Neuronal stem cell (in vitro differentiated cells): Measurements from ENCODE around the gene HUNK.

Experiments
- DNase-seq: peaks from one replicate; pipeline ENCODE4 v3.0.0-alpha.2; 2013; ENCODE audit warnings: low spot score
- H2AFZ ChIP-seq: one replicate; pipeline ENCODE4 v1.6.1; 2013; ENCODE audit warnings: mild to moderate bottlenecking, low read length, inconsistent platforms
- H2AK5ac ChIP-seq: 2 replicates; pipeline ENCODE4 v1.6.1; 2013; ENCODE audit warnings: low read depth, mild to moderate bottlenecking, inconsistent platforms, low read length, moderate library complexity, mixed read lengths
- H2BK120ac ChIP-seq: 2 replicates; pipeline ENCODE4 v1.6.1; 2013; ENCODE audit warnings: low read depth, mild to moderate bottlenecking, inconsistent platforms, low read length, moderate library complexity, mixed read lengths
- H2BK12ac ChIP-seq: one replicate; pipeline ENCODE4 v1.6.1; 2013; ENCODE audit warnings: low read length, inconsistent platforms
- H2BK15ac ChIP-seq: 2 replicates; pipeline ENCODE4 v1.6.1; 2013; ENCODE audit warnings: mild to moderate bottlenecking, low read length, inconsistent platforms, mixed read lengths
- H2BK5ac ChIP-seq: one replicate; pipeline ENCODE4 v1.6.1; 2013; ENCODE audit warnings: inconsistent platforms, mild to moderate bottlenecking, low read length, moderate library complexity
- H3K14ac ChIP-seq: one replicate; pipeline ENCODE4 v1.6.1; 2013; ENCODE audit warnings: low read length, inconsistent platforms
- H3K18ac ChIP-seq: 2 replicates; pipeline ENCODE4 v1.6.1; 2013; ENCODE audit warnings: low read length, inconsistent platforms
- H3K23ac ChIP-seq: 2 replicates; pipeline ENCODE4 v1.6.1; 2013; ENCODE audit warnings: low read depth, mild to moderate bottlenecking, mixed read lengths, low read length, inconsistent platforms; ENCODE audit not compliant: poor library complexity
- H3K27ac ChIP-seq: replicated peaks from 3 replicates; pipeline ENCODE4 v1.5.1; 2013; ENCODE audit warnings: low read length, inconsistent platforms
- H3K27me3 ChIP-seq, 3 experiments: 2 replicates each; pipeline ENCODE4 v1.6.1; 2013; ENCODE audit warnings: low read length in 3 of 3, mild to moderate bottlenecking in 2 of 3, inconsistent platforms in 1 of 3, low read depth in 1 of 3, mixed read lengths in 1 of 3, moderate library complexity in 1 of 3; ENCODE audit not compliant: control insufficient read depth in 3 of 3, insufficient read depth in 3 of 3
- H3K36me3 ChIP-seq, 2 donors: replicated peaks in 1 of 2; 2 replicates each; pipeline ENCODE4 v1.6.1; 2013; ENCODE audit warnings: low read length in 2 of 2; ENCODE audit not compliant: control insufficient read depth in 2 of 2, insufficient read depth in 2 of 2
- H3K4ac ChIP-seq: 2 replicates; pipeline ENCODE4 v1.6.1; 2013; ENCODE audit warnings: inconsistent platforms, mild to moderate bottlenecking, low read length, moderate library complexity
- H3K4me1 ChIP-seq, 2 donors: 1 replicate in 1 of 2; 2 replicates in 1 of 2; pipeline ENCODE4 v1.6.1; 2013; ENCODE audit warnings: low read length in 2 of 2, low read depth in 1 of 2; ENCODE audit not compliant: control insufficient read depth in 2 of 2, insufficient read depth in 1 of 2
- H3K4me2 ChIP-seq: one replicate; pipeline ENCODE4 v1.6.1; 2013; ENCODE audit warnings: mild to moderate bottlenecking, low read length, inconsistent platforms; ENCODE audit not compliant: insufficient read depth, poor library complexity, severe bottlenecking
- H3K4me3 ChIP-seq, 2 donors: 2 replicates each; pipeline ENCODE4 v1.5.1; 2013; ENCODE audit warnings: low read length in 2 of 2, mild to moderate bottlenecking in 2 of 2, inconsistent platforms in 1 of 2, moderate library complexity in 1 of 2
- H3K79me1 ChIP-seq: one replicate; pipeline ENCODE4 v1.6.1; 2013; ENCODE audit warnings: low read depth, mild to moderate bottlenecking, inconsistent platforms, low read length, moderate library complexity
- H3K9ac ChIP-seq: one replicate; pipeline ENCODE4 v1.6.1; 2013; ENCODE audit warnings: mild to moderate bottlenecking, low read depth, low read length, inconsistent platforms; ENCODE audit not compliant: poor library complexity
- H3K9me3 ChIP-seq, 2 donors: replicated peaks in 1 of 2; 2 replicates each; pipeline versions ENCODE3 to v1.6.1; 2013; ENCODE audit warnings: low read length in 2 of 2, mild to moderate bottlenecking in 2 of 2, inconsistent platforms in 1 of 2, low read depth in 1 of 2, mixed read lengths in 1 of 2, moderate library complexity in 1 of 2; ENCODE audit not compliant: control insufficient read depth in 2 of 2, insufficient read depth in 1 of 2
- H4K8ac ChIP-seq: one replicate; pipeline ENCODE4 v1.6.1; 2013; ENCODE audit warnings: low read depth, mild to moderate bottlenecking, inconsistent platforms, low read length, moderate library complexity
- H4K91ac ChIP-seq: one replicate; pipeline ENCODE4 v1.6.1; 2013; ENCODE audit warnings: low read length, low read depth, mild to moderate bottlenecking, inconsistent platforms; ENCODE audit not compliant: poor library complexity
- WGBS, 2 donors: extraction: QIAGEN DNeasy Blood & Tissue Kit; methylation state at CpG; one replicate each; pipeline ENCODE4 v1.1.7; 2013; ENCODE audit warnings: missing lambda C conversion rate in 2 of 2, mixed read lengths in 1 of 2; ENCODE audit not compliant: insufficient read length in 2 of 2, insufficient replicate concordance in 1 of 2; ENCODE audit errors: extremely low coverage in 2 of 2; 5-methylcytosine and 5-hydroxymethylcytosine counted together

HUNK gene

GRCh38 chr21:31903896-31904295, 31.1 kb downstream of the HUNK start:
- no peak overlapping the region for H3K23ac ChIP-seq
- peaks cover 3% of the 10 kb centered on the region for H3K79me1 ChIP-seq
- H3K27me3 ChIP-seq = no peaks in the 10 kb centered on the region
- no peak overlapping the region for H2BK5ac ChIP-seq
- peaks cover 14% of the 10 kb centered on the region in 2 donors for H3K4me1 ChIP-seq
- no peak overlapping the region for H3K18ac ChIP-seq
- no peak for DNase-seq
- no peak overlapping the region for H2BK120ac ChIP-seq
- H3K14ac ChIP-seq = no peak overlapping the region
- no peak overlapping the region for H3K4ac ChIP-seq
- H3K9ac ChIP-seq = no peak overlapping the region
- H3K9me3 ChIP-seq = peaks cover 0 to 2% of the 10 kb centered on the region in 2 donors
- no peak overlapping the region for H3K27ac ChIP-seq
- peaks cover 0 to 8% of the 10 kb centered on the region in 2 donors for H3K36me3 ChIP-seq
- H4K8ac ChIP-seq = no peak overlapping the region
- H2BK15ac ChIP-seq = no peak overlapping the region
- H2AFZ ChIP-seq = no peak overlapping the region
- no CpG with 5 or more reads among the region's 3 CpGs for WGBS, 2 donors
- H2BK12ac ChIP-seq = no peak overlapping the region
- H4K91ac ChIP-seq = no peak overlapping the region
- no peak overlapping the region for H2AK5ac ChIP-seq
- H3K4me2 ChIP-seq = no peak overlapping the region
- no peak overlapping the region for H3K4me3 ChIP-seq

- Histone ChIP-seq H2BK12ac (no peak overlapping the region), H3K14ac (no peak overlapping the region), H4K8ac (no peak overlapping the region), H3K36me3 (peaks cover 0 to 2% of the 10 kb centered on the region in 2 donors), H2BK15ac (no peak overlapping the region), H3K4me3 (no peak overlapping the region), H3K79me1 (peaks cover 3% of the 10 kb centered on the region), H3K9me3 (peaks cover 2% of the 10 kb centered on the region in 2 donors), H2BK120ac (no peak overlapping the region), H3K9ac (no peak overlapping the region), H3K4me2 (no peak overlapping the region), H2AK5ac (no peak overlapping the region), H3K18ac (no peak overlapping the region), H3K27ac (no peak overlapping the region), H4K91ac (no peak overlapping the region), H3K4me1 (peaks cover 19 to 28% of the 10 kb centered on the region in 2 donors), H3K4ac (no peak overlapping the region), H2AFZ (no peak overlapping the region), H3K23ac (no peak overlapping the region), H3K27me3 (no peaks in the 10 kb centered on the region), H2BK5ac (no peak overlapping the region)
- no peak for DNase-seq
- no CpG with 5 or more reads among the region's 13 CpGs for WGBS, 2 donors
Measured at GRCh38 chr21:31905503-31906451, 33.0 kb downstream of the HUNK start.

- no peak for DNase-seq
- Histone ChIP-seq H3K4me2 (no peak overlapping the region), H2AFZ (peak overlapping the region; percentile 45), H3K14ac (no peak overlapping the region), H2BK15ac (no peak overlapping the region), H3K9me3 (peaks cover 5 to 22% of the 10 kb centered on the region in 2 donors), H4K8ac (no peak overlapping the region), H3K36me3 (peaks cover 0 to 20% of the 10 kb centered on the region in 2 donors), H3K4me3 (no peak overlapping the region), H2BK120ac (no peak overlapping the region), H3K4me1 (peaks cover 28% of the 10 kb centered on the region in 2 donors), H2BK5ac (no peak overlapping the region), H2BK12ac (no peak overlapping the region), H4K91ac (no peak overlapping the region), H3K4ac (no peak overlapping the region), H3K18ac (peak overlapping the region; percentile 39), H3K23ac (no peak overlapping the region), H3K27ac (peak overlapping the region; percentile 86), H3K9ac (no peak overlapping the region), H3K79me1 (peaks cover 9% of the 10 kb centered on the region), H2AK5ac (no peak overlapping the region), H3K27me3 (no peaks in the 10 kb centered on the region)
- no CpG with 5 or more reads among the region's 20 CpGs for WGBS, 2 donors
Measured at GRCh38 chr21:31908106-31909031, 35.5 kb downstream of the HUNK start.
